Measurements from ENCODE around the gene NAV2.

DNA sequence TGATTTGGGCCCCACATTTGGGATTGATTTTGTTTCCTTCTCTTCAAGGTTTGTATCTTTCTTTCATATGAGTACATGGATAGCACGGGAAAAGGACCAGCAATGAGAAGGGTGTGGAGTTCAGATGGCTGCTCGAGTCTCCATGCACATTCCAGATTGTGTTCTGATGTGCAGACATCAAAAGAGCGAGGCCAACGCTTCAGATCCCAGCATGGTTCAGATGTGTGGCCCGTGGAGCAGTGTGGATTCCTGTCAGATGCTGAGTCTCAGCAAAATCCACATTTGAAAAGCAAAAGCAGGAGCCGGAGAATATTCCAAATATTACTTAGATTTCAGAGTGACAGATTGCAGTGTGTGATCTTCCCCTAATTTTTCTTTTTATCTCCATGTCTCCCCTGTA lies 228.2 kb downstream of the NAV2 start:
- TF ChIP-seq, protein P1, sequence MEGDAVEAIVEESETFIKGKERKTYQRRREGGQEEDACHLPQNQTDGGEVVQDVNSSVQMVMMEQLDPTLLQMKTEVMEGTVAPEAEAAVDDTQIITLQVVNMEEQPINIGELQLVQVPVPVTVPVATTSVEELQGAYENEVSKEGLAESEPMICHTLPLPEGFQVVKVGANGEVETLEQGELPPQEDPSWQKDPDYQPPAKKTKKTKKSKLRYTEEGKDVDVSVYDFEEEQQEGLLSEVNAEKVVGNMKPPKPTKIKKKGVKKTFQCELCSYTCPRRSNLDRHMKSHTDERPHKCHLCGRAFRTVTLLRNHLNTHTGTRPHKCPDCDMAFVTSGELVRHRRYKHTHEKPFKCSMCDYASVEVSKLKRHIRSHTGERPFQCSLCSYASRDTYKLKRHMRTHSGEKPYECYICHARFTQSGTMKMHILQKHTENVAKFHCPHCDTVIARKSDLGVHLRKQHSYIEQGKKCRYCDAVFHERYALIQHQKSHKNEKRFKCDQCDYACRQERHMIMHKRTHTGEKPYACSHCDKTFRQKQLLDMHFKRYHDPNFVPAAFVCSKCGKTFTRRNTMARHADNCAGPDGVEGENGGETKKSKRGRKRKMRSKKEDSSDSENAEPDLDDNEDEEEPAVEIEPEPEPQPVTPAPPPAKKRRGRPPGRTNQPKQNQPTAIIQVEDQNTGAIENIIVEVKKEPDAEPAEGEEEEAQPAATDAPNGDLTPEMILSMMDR (IDR thresholded peaks at IDR 0.05; ENCODE audit: low read depth, low read length) = no peak
- TF ChIP-seq POLR2A (IDR thresholded peaks at IDR 0.05; ENCODE audit: extremely low read depth, insufficient read length) = no peak
- no peak for TF ChIP-seq MYC (IDR thresholded peaks at IDR 0.05; ENCODE audit: low read depth, low read length)

Measured in NB4 (cell line).